Cerebellar cortex (tissue), 1 donor: ENCODE measurements around the gene STK17B.

Experiments
- DNase-seq: peaks from one replicate; pipeline ENCODE4 v3.0.0-alpha.2; 2015; ENCODE audit warnings: low spot score

STK17B gene

GRCh38 chr2:196183528-196184231, 12.3 kb upstream of the STK17B start:
- DNase-seq = no peak

DNA sequence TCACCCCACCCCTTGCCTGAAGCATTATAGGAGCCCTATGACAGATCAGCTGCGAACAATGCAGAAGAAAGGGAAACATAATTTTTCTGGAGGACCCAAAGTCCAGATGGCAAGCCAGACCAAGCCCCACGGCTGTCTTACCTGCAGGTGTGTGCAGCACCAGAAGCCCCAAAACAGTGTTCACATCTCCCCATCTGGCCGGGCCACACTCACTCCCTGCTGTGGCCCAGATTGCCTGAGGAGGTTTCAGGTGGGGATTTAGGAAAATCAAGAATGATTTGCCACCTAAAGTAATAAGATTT, 11.7 kb upstream of the STK17B start:
- DNase-seq = no peak

- no peak for DNase-seq
Observed at GRCh38 chr2:196182439-196183171, 11.2 kb upstream of the STK17B start.

DNA sequence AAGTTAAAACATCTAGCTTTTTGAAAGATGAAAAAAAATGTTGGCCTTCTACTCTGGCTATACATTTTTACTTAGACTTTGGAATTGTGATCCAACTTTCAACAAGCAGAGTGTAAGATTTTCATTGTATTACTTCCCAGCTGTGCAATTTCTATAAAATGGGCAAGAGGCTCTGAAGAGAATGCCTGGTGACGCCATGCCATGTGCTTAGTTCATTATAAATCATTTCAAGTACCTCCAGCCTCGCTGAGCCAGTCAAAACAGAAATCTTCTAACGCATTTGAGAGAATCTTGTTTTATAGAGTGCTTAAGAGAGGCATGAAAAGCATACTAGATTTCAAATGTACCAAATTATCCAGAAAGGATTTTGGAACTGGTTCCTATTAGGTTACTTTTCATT, 10.1 kb upstream of the STK17B start:
- DNase-seq = no peak

GRCh38 chr2:196177124-196177523, 5.7 kb upstream of the STK17B start:
- no peak for DNase-seq

GRCh38 chr2:196176142-196176738, 4.9 kb upstream of the STK17B start:
- no peak for DNase-seq

GRCh38 chr2:196174404-196174803, 3.0 kb upstream of the STK17B start:
- DNase-seq = no peak

DNA sequence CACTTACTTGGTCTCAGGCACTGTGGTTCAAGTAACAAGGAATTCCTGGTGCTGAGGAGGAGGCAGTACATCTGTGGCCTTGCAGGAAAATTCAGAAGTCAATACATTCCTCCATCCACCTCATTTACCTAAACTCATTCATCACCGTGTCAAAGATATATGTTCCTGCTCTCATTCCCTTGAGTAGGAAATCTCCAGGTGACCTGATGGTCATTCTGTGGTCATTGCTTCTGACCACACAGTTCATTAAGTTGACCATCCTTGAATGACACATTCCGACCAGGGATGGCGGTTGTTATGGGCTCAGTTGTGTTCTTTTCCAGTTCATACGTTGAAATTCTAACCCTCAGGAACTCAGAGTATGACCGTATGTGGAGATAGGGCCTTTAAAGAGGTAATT, 2.1 kb upstream of the STK17B start:
- peak; percentile 1 for DNase-seq

GRCh38 chr2:196172951-196173350, 1.6 kb upstream of the STK17B start:
- DNase-seq = peak; percentile 15

DNA sequence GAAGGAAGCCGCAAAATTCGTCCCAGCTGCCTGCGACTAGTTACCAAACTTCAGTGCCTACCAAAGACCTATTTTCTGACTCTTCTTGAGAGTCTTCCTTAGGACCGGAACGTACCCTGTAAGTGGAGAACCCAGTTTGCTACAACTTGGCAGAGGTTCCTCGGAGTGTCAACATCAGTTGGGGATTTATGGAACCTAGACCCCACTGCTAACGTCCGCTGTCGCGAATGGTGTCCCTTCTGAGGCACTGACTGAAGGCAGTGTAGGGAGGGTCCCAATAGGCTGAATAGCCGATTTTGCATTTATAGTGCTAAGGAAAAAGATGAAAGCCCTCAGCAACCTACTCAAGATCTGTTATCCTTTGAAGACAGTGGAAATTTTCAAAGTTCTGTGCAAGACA, 568 bp upstream of the STK17B start:
- DNase-seq = peak; percentile 20

DNA sequence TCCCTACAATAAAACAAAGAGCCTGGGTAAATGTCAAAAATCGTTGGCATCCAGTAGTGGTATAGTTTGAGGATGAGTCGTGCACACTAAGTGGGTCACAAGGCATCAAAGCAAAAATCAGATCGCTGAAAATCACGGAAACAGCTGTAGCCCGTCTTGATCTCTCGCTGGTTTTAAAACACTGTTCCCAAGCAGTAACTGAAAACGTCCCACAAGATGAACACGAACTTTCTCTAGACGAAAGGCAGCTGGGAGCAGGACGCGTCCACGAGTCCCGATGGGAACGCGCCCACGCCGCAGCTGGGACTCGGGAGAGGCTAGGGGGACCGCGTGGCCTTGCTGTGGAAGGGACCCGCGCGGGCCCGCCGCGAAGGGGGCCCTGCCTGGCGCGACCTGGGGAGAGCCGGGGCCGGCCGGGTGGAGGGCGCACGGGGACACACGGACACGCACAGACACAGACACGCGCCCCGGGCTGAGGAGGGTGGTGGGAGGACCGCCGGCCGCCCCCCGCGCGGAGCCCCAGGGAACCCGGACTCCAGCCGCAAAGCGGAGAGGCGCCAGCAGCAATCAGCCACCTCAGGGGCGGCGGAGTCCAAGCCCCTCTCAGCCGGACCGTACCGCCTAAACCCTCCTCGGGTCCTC, 651 bp downstream of the STK17B start:
- peak; percentile 5 for DNase-seq

DNA sequence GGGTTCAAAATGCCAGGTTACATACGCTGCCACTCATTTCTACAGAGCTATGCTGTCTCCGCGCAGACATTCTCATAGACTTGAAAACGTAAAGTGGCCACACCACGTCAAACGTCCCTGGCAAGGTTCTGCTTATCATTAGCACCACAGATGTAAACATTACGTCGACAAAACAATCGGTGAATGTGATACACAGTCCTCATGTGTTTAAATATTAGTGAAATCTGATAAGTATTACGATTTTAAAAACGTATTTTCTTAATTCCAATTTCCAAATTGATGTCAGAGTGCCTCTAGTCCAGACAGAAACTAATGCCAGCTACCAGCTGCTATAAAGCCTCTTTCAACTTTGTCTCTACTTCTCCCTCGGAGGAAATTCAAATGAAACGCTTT, 1.2 kb downstream of the STK17B start:
- DNase-seq = no peak

- DNase-seq = no peak
Observed at GRCh38 chr2:196169516-196169915, 1.9 kb downstream of the STK17B start.

DNA sequence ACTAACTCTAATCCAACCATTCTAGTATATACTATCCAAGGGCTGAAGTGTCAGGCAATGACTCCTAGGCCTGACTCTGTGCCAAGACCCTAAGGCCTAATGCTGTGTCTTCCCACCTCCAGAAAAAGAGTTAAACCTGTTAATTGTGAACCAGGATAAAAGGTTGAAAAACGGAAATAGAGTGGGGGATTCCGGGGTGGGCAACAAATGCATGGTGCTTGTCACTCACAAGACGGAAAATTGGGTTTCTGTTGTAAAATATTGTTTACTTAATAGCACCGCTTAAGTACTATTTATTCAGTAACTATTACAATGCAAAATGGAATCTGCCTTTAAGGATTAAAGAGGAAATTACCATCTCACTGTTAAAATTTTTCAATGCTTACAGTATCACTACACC, 3.2 kb downstream of the STK17B start:
- no peak for DNase-seq

DNA sequence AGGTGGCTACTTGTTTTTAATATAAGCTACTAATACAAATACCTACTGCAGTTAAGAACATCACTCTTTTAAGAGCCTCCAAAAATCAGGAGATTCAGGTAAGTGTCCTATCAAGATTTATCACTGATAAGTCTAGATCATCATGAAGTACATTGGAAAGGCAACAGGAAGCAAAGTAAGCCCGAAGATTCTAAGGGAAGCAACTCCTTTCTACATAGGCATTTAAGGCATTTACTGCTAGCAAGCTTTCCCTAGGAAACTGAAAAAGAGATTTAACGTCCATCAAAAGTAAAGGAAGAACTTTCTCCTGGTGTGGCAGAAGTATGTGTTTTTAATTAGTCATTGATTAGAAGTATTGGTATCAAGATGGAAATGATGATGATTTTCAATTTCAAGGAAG, 3.7 kb downstream of the STK17B start:
- DNase-seq = no peak

GRCh38 chr2:196166876-196167275, 4.5 kb downstream of the STK17B start:
- no peak for DNase-seq

DNA sequence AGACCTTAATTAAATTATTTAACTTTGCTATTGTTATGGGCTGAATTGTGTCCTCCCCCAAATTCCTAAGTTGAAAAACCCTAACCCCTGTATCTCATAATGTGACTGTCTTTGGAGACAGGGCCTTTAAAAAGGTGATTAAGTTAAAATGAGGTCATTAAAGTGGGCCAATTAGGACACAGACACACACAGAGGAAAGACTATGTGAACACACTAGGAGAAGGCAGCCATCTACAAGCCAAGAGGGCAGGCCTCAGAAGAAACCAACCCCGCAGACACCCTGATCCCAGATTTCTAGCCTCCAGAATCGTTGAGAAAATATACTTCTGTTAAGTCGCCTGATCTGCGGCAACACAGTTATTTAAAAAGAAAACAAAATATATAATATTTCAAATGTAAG, 6.4 kb downstream of the STK17B start:
- DNase-seq = no peak

- no peak for DNase-seq
Observed at GRCh38 chr2:196163285-196163684, 8.1 kb downstream of the STK17B start.

GRCh38 chr2:196162586-196163175, 8.7 kb downstream of the STK17B start:
- no peak for DNase-seq

DNA sequence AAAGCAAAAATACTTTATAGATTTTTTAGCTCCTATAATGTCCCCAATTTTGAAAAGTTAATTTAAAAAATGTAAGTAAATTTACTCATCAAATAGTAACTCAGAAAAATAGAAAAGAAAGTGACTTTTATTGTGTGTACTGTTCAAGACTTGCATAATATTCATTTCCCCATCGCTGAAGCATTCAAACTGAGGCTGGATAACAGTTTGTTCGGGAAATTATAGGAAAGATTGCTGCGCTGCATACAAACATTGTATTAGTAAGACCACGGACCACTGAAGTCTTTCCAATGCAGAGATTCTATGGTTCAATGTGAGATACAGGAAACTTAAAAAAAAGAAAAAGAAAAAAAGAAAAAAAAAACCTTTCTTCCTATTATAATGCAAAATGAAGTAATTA, 10.4 kb downstream of the STK17B start:
- DNase-seq = no peak

DNA sequence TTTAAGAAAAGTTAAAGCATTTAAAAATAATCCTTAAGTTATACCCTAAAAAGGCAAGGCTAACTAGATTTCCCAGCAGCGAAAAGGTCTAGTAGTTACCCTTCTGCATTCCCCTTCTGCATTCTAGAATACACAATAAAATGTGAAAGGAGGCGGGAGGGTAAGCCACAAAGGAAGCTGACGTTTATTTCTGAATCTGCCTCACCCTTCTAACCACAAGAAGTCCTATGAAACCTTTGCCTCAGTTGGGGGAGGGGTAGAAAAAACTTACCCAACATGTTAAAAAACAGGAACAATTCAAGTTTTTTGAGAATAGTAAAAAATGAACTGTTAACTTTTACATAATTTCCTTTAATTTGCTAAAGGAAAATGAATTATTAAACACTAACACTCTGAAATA, 11.3 kb downstream of the STK17B start:
- no peak for DNase-seq

DNA sequence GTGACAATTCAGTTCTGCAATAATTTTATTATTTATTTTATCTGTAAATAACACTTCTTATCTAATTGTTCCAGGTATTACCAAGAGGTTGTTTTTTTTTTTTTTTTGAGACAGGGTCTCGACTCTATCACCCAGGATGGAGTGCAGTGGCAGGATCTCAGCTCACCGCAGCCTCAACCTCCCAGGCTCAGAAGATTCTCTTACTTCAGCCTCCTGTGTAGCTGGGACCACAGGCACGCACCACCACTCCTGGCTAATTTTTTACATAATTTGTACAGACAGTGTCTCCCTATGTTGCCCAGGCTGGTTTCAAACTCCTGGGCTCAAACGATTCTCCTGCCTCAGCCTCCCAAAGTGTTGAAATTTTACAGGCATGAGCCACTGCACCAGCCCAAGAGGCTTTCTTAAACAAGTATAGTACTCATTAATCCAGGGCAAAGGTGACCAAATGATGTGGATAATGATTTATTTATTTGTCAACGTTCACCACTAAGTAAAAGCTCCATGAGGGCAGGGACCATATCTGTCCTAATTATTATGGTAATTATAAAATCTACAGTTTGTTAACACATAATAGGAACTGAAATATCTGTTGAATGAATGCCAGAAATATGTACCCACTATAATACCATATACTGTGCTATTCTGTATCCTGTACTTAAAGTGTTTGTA, 12.0 kb downstream of the STK17B start:
- no peak for DNase-seq
